Mesendoderm (in vitro differentiated cells): ENCODE data around the gene WDR54.
"Not testable (repeated sequence)": the region's sequence is repeated elsewhere in the genome, so short reads cannot be mapped to it uniquely, and the experiment has no call there.

ENCODE experiments used
- DNase-seq: peaks from one replicate; pipeline ENCODE4 v3.0.0; 2013
- H2AK5ac ChIP-seq: 2 replicates; pipeline ENCODE4 v1.6.1; 2013; ENCODE audit warnings: low read length, inconsistent platforms
- H2BK120ac ChIP-seq: 2 replicates; pipeline ENCODE4 v1.6.1; 2013; ENCODE audit warnings: low read depth, mild to moderate bottlenecking, low read length, moderate library complexity, mixed read lengths
- H2BK15ac ChIP-seq: replicated peaks from 2 replicates; pipeline ENCODE4 v1.6.1; 2013; ENCODE audit warnings: low read depth, mild to moderate bottlenecking, moderate library complexity
- H2BK5ac ChIP-seq: 2 replicates; pipeline ENCODE4 v1.6.1; 2013; ENCODE audit warnings: low read length, inconsistent platforms
- H3K18ac ChIP-seq: 2 replicates; pipeline ENCODE4 v1.6.1; 2013; ENCODE audit warnings: mild to moderate bottlenecking, low read length, mixed read lengths
- H3K23ac ChIP-seq: one replicate; pipeline ENCODE4 v1.6.1; 2013; ENCODE audit warnings: low read length
- H3K27ac ChIP-seq: 2 replicates; pipeline ENCODE4 v1.5.1; 2013; ENCODE audit warnings: low read depth, mild to moderate bottlenecking, inconsistent platforms, low read length, moderate library complexity
- H3K27me3 ChIP-seq: 2 replicates; pipeline ENCODE4 v1.6.1; 2013; ENCODE audit warnings: low read length, control low read depth, mild to moderate bottlenecking, inconsistent platforms; ENCODE audit not compliant: insufficient read depth, poor library complexity
- H3K36me3 ChIP-seq: 2 replicates; pipeline ENCODE4 v1.6.1; 2013; ENCODE audit warnings: low read length, inconsistent platforms; ENCODE audit not compliant: control insufficient read depth, insufficient read depth
- H3K4ac ChIP-seq: one replicate; pipeline ENCODE4 v1.6.1; 2013; ENCODE audit warnings: low read depth, mild to moderate bottlenecking, low read length, moderate library complexity
- H3K4me1 ChIP-seq: 2 replicates; pipeline ENCODE4 v1.6.1; 2013; ENCODE audit warnings: low read depth, low read length, inconsistent platforms; ENCODE audit not compliant: control insufficient read depth
- H3K4me2 ChIP-seq: 2 replicates; pipeline ENCODE4 v1.6.1; 2013; ENCODE audit warnings: low read length
- H3K4me3 ChIP-seq: 2 replicates; pipeline ENCODE4 v1.5.1; 2013; ENCODE audit warnings: mild to moderate bottlenecking, low read length
- H3K56ac ChIP-seq: one replicate; pipeline ENCODE4 v1.6.1; 2013; ENCODE audit warnings: low read length
- H3K79me1 ChIP-seq: 2 replicates; pipeline ENCODE4 v1.6.1; 2013; ENCODE audit warnings: low read length, inconsistent platforms
- H3K79me2 ChIP-seq: 2 replicates; pipeline ENCODE4 v1.6.1; 2013; ENCODE audit warnings: mild to moderate bottlenecking, low read length; ENCODE audit not compliant: control insufficient read depth, insufficient read depth
- H3K9ac ChIP-seq: 2 replicates; pipeline ENCODE4 v1.6.1; 2013; ENCODE audit warnings: low read length, inconsistent platforms
- H4K5ac ChIP-seq: one replicate; pipeline ENCODE4 v1.6.1; 2013; ENCODE audit warnings: low read length
- H4K8ac ChIP-seq: one replicate; pipeline ENCODE4 v1.6.1; 2013; ENCODE audit warnings: low read depth, mild to moderate bottlenecking, control low read depth, low read length, moderate library complexity
- WGBS: extraction: QIAGEN DNeasy Blood & Tissue Kit; methylation state at CpG from one replicate; pipeline ENCODE4 v1.1.7; 2013; ENCODE audit warnings: low lambda C conversion rate, missing lambda C conversion rate; ENCODE audit not compliant: insufficient coverage; ENCODE audit errors: extremely low coverage; 5-methylcytosine and 5-hydroxymethylcytosine counted together

WDR54 gene

DNA sequence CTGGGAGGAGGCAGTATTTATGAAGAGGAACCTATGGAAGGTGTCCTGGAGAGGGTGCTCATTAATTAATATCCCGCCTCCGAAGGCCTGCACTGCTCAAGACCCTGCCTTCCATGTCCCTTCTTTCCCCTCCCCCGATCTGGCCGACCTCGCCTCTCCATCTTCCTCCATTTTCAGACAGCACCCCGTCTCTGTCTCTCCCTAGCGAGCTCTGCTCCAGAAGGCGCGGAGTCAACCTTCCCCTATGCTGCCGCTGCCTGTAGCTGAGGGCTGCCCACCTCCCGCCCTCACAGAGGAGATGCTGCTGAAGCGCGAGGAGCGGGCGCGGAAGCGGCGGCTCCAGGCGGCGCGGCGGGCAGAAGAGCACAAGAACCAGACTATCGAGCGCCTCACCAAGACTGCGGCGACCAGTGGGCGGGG is 35.6 kb downstream of the WDR54 start:
- no peak for DNase-seq
- H3K79me2 ChIP-seq, result peaks cover 9% of the 10 kb centered on the region
- H3K4me1 ChIP-seq, result peaks cover 6% of the 10 kb centered on the region
- no peaks in the 10 kb centered on the region for H3K27me3 ChIP-seq
- H4K5ac ChIP-seq, result no peak overlapping the region
- H3K4me3 ChIP-seq, result peak overlapping the region; percentile 13
- peak overlapping the region; percentile 12 for H2BK5ac ChIP-seq
- peak overlapping the region; percentile 43 for H4K8ac ChIP-seq
- H3K4me2 ChIP-seq, result peak overlapping the region; percentile 44
- no peak overlapping the region for H2BK120ac ChIP-seq
- no peak overlapping the region for H2AK5ac ChIP-seq
- peaks cover 3% of the 10 kb centered on the region for H3K36me3 ChIP-seq
- peak overlapping the region; percentile 71 for H3K9ac ChIP-seq
- no peak overlapping the region for H2BK15ac ChIP-seq
- H3K23ac ChIP-seq, result no peak overlapping the region
- no peak overlapping the region for H3K18ac ChIP-seq
- H3K56ac ChIP-seq, result peak overlapping the region; percentile 77
- H3K4ac ChIP-seq, result peak overlapping the region; percentile 22
- H3K27ac ChIP-seq, result peak overlapping the region; percentile 74
- no CpG with 5 or more reads among the region's 27 CpGs for WGBS
- peaks cover 10% of the 10 kb centered on the region for H3K79me1 ChIP-seq

DNA sequence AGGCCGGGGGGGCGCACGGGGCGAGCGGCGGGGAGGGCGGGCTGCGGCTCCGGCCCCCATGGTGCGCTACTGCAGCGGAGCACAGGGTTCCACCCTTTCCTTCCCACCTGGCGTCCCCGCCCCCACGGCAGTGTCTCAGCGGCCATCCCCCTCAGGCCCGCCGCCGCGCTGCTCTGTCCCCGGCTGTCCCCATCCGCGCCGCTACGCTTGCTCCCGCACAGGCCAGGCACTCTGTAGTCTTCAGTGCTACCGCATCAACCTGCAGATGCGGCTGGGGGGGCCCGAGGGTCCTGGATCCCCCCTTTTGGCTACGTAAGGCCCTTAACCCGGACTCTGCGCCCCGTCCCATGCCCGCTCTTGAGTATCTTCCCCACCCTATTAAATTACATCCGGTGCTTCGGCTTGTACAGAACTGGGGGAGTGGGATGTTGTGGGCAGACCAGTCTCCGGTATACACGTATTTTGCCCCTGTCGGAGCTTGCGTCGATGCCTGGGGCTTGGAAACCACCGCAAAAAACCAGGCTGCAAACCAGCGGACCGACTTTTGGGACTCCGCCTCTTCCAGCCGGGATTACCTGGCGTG is 36.1 kb downstream of the WDR54 start:
- peaks cover 9% of the 10 kb centered on the region for H3K79me2 ChIP-seq
- H3K56ac ChIP-seq, result peak overlapping the region; percentile 97
- peak overlapping the region; percentile 22 for H3K4ac ChIP-seq
- no peak overlapping the region for H2BK120ac ChIP-seq
- H3K27me3 ChIP-seq, result no peaks in the 10 kb centered on the region
- no peak overlapping the region for H3K23ac ChIP-seq
- H3K36me3 ChIP-seq, result peaks cover 3% of the 10 kb centered on the region
- peak overlapping the region; percentile 68 for H3K4me3 ChIP-seq
- peak; percentile 80 for DNase-seq
- no peak overlapping the region for H2BK15ac ChIP-seq
- peak overlapping the region; percentile 93 for H3K9ac ChIP-seq
- no peak overlapping the region for H4K5ac ChIP-seq
- H2AK5ac ChIP-seq, result no peak overlapping the region
- H3K4me2 ChIP-seq, result peak overlapping the region; percentile 86
- H4K8ac ChIP-seq, result no peak overlapping the region
- WGBS, result no CpG with 5 or more reads among the region's 46 CpGs
- H3K4me1 ChIP-seq, result peaks cover 6% of the 10 kb centered on the region
- peaks cover 10% of the 10 kb centered on the region for H3K79me1 ChIP-seq
- peak overlapping the region; percentile 34 for H3K18ac ChIP-seq
- H2BK5ac ChIP-seq, result peak overlapping the region; percentile 76
- H3K27ac ChIP-seq, result peak overlapping the region; percentile 93

DNA sequence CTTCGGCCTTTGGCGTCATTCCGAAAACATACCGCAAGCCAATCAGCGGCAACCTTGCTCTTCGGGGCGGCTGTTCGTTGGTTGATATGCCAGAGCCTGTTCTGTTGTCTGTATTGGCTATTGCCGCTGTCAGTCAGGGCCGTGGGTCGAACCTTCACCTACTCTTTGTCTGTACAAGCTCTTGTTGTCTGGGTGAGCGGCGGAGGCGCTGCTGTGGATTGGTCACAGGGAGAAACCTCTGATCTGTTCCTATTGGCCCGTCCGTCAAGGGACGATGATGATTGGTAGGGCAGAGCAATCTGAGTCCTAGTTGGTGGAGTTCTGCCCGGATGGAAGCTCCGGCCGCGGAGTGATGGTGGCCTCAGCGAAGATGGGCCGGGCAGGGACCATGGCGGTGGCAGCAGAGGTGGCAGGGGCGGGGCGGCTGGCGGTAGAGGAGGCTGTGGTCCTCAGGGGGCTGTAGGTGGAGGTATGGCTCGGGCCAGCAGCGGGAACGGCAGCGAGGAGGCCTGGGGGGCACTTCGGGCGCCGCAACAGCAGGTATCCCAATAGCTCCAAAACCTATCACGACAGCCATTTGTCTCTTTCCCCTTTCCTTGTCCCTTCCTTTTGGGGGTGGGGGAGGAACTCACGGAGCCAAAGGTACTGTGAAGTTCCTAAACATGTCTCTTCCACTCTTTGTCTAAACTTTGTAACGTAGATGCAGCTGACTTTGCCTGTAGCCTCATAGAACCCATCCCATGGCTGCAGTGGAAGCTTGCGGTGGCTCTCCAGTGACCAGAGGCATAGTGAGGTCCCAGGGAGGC is 36.8 kb downstream of the WDR54 start, which contains the start of gene WBP1:
WBP1 (plus strand) TSS at position 307 of the 806 bp plus-strand sequence; CDS start at position 472, 165 bp downstream.
- Histone ChIP-seq H2BK5ac (peak within 1 kb of the TSS; percentile 76), H2BK120ac (no peak within 1 kb of the TSS), H3K23ac (no peak within 1 kb of the TSS), H3K79me1 (peaks cover 10% of the 10 kb centered on the region), H2AK5ac (peak within 1 kb of the TSS; percentile 84), H3K9ac (peak within 1 kb of the TSS; percentile 100), H3K4me1 (peaks cover 6% of the 10 kb centered on the region), H3K36me3 (peaks cover 3% of the 10 kb centered on the region), H3K18ac (peak within 1 kb of the TSS; percentile 34), H3K4me3 (peak within 1 kb of the TSS; percentile 99), H4K5ac (peak within 1 kb of the TSS; percentile 82), H2BK15ac (no peak within 1 kb of the TSS), H3K27ac (peak within 1 kb of the TSS; percentile 93), H3K79me2 (peaks cover 9% of the 10 kb centered on the region), H4K8ac (peak within 1 kb of the TSS; percentile 43), H3K56ac (peak within 1 kb of the TSS; percentile 100), H3K27me3 (no peaks in the 10 kb centered on the region), H3K4me2 (peak within 1 kb of the TSS; percentile 96), H3K4ac (peak within 1 kb of the TSS; percentile 28)
- peak; percentile 100 for DNase-seq
- no CpG with 5 or more reads among the region's 38 CpGs for WGBS

DNA sequence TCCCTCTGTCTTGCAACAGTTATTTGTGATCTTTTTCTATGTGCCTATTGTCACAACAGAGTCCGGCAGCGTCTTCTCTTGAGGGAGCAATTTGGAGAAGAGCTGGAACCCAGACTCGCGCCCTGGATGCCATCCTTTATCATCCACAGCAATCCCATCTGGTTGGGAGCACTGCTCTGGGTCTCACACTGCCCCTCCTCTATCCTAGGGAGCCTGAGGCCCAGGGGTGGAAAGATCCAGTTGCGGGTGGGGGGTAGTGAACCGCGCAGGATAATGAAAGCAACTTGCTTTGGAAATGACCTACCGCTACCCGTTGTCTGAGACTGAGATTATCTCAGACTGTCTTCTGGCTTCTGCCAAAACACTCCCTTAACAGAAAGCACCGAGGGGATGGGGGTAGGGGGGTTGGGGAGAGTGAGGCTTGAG is 37.4 kb downstream of the WDR54 start:
- Histone ChIP-seq H3K27ac (no peak overlapping the region), H3K56ac (peak overlapping the region; percentile 100), H2BK120ac (no peak overlapping the region), H3K4ac (peak overlapping the region; percentile 28), H2BK5ac (peak overlapping the region; percentile 35), H3K4me1 (peaks cover 6% of the 10 kb centered on the region), H3K36me3 (peaks cover 3% of the 10 kb centered on the region), H4K8ac (no peak overlapping the region), H3K9ac (peak overlapping the region; percentile 100), H2AK5ac (peak overlapping the region; percentile 84), H3K79me1 (peaks cover 10% of the 10 kb centered on the region), H4K5ac (peak overlapping the region; percentile 82), H3K4me2 (peak overlapping the region; percentile 96), H3K4me3 (peak overlapping the region; percentile 99), H3K79me2 (peaks cover 9% of the 10 kb centered on the region), H2BK15ac (no peak overlapping the region), H3K18ac (no peak overlapping the region), H3K23ac (no peak overlapping the region), H3K27me3 (no peaks in the 10 kb centered on the region)
- no CpG with 5 or more reads among the region's 10 CpGs for WGBS
- no peak for DNase-seq

DNA sequence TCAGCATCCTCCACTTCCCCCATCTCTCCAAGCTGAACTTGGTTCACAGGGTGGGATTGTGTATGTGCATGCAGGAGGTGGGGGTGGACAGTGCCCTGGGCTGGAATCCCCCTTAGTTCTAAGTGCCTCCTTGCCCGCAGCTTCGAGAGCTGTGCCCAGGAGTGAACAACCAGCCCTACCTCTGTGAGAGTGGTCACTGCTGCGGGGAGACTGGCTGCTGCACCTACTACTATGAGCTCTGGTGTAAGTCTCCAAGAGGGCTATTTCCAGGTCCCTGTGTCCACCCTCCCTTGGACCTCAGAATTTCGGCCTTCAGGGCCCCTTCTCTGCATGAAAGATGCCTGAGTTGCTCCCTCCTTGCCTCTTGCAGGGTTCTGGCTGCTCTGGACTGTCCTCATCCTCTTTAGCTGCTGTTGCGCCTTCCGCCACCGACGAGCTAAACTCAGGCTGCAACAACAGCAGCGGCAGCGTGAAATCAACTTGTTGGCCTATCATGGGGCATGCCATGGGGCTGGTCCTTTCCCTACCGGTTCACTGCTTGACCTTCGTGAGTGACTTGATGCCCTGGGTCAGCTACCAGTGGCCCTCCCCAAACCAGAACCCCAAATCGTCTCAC is 38.1 kb downstream of the WDR54 start:
- H2BK15ac ChIP-seq, H2AK5ac ChIP-seq, H3K27ac ChIP-seq, H3K4me3 ChIP-seq, H3K18ac ChIP-seq, H3K27me3 ChIP-seq, H4K8ac ChIP-seq, H3K23ac ChIP-seq, H2BK120ac ChIP-seq, H3K36me3 ChIP-seq, DNase-seq, H4K5ac ChIP-seq, H3K4me1 ChIP-seq, H2BK5ac ChIP-seq, H3K4ac ChIP-seq: not testable (repeated sequence)
- H3K79me1 ChIP-seq, result peaks cover 13% of the 10 kb centered on the region
- H3K9ac ChIP-seq, result peak overlapping the region; percentile 100
- peak overlapping the region; percentile 100 for H3K56ac ChIP-seq
- H3K4me2 ChIP-seq, result peak overlapping the region; percentile 4
- no CpG with 5 or more reads among the region's 13 CpGs for WGBS
- H3K79me2 ChIP-seq, result peaks cover 13% of the 10 kb centered on the region
